ENCODE measurements around the gene RPTOR. TPM values are rescaled to one million over a fixed set of nuclear protein-coding genes. Genes with fewer than 3 reads are reported as not detected.

RPTOR gene
- total and polyA plus RNA-seq, 2 donors (not counting 1 experiment from before 2014, with no cell fraction given) = 6.7 to 22.8 TPM

GRCh38 chr17:80892019-80892855 lies 347.6 kb downstream of the RPTOR start:
- Histone ChIP-seq H3K27ac (ENCODE audit: insufficient read depth, low read length) (peak overlapping the region; percentile 91), H3K9ac (ENCODE audit: insufficient read depth, low read length) (peak overlapping the region; percentile 53), H4K20me1 (ENCODE audit: control insufficient read depth, extremely low read depth, insufficient read depth, low read length) (no peaks in the 10 kb centered on the region), H2AFZ (ENCODE audit: low read length) (no peak overlapping the region), H3K4me2 (ENCODE audit: extremely low read depth, insufficient read depth, low read length) (peak overlapping the region; percentile 82), H3K4me1 (ENCODE audit: control insufficient read depth, extremely low read depth, insufficient read depth, low read length) (peaks cover 23% of the 10 kb centered on the region), H3K79me2 (ENCODE audit: control insufficient read depth, insufficient read depth, low read length) (no peaks in the 10 kb centered on the region), H3K36me3 (ENCODE audit: control insufficient read depth, insufficient read depth, low read length) (peaks cover 16% of the 10 kb centered on the region), H3K9me3 (ENCODE audit: control insufficient read depth, insufficient read depth, low read depth, low read length) (no peaks in the 10 kb centered on the region), H3K4me3 (replicated peaks in 1 of 4; ENCODE audit: control extremely low read depth in 1 of 4, insufficient read depth in 1 of 4, low read depth in 3 of 4, low read length in 4 of 4) (peak overlapping the region in 2 of 4 experiments; percentile 22 to 33), H3K27me3 (ENCODE audit: control insufficient read depth, insufficient read depth, low read length) (no peaks in the 10 kb centered on the region)
- peak; percentile 97 to 99 for DNase-seq (ENCODE audit: low read depth in 2 of 2)
- no peak for TF ChIP-seq EZH2 (IDR thresholded peaks at IDR 0.05; ENCODE audit: low read length, missing control alignments)
- TF ChIP-seq, protein P1, sequence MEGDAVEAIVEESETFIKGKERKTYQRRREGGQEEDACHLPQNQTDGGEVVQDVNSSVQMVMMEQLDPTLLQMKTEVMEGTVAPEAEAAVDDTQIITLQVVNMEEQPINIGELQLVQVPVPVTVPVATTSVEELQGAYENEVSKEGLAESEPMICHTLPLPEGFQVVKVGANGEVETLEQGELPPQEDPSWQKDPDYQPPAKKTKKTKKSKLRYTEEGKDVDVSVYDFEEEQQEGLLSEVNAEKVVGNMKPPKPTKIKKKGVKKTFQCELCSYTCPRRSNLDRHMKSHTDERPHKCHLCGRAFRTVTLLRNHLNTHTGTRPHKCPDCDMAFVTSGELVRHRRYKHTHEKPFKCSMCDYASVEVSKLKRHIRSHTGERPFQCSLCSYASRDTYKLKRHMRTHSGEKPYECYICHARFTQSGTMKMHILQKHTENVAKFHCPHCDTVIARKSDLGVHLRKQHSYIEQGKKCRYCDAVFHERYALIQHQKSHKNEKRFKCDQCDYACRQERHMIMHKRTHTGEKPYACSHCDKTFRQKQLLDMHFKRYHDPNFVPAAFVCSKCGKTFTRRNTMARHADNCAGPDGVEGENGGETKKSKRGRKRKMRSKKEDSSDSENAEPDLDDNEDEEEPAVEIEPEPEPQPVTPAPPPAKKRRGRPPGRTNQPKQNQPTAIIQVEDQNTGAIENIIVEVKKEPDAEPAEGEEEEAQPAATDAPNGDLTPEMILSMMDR (conservative IDR thresholded peaks at IDR 0.05 in 1 of 2, IDR thresholded peaks at IDR 0.05 in 1 of 2; ENCODE audit: low read depth in 1 of 2, low read length in 2 of 2) = no peak

DNA sequence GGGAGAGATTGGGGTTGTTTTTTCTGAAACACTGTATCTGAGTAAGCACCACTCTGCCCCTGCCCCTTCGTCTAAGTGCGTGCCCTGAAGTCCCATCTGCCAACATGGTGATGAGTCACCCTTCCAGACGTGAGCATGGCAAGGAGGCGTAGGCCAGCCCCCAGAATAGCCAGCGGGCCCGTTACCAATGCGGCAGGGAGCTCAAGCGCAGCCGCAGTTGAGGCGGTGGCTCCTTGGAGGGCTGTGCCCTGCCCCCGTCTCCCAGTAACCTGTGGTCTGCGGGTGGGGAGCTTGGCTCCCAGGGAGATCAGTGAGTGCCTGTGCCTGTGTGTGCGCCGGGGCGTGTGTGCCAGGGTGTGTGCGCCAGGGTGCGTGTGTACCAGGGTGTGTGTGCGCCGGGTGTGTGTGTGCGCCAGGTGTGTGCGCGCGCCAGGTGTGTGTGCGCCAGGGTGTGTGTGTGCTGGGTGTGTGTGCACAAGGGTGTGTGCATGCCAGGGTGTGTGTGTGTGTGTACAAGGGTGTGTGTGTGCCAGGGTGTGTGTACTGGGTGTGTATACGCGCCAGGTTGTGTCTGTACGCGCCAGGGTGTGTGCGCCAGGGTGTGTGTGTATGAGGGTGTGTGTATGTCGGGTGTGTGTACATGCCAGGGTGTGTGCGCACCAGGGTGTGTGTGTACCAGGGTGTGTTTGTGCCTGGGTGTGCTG lies 348.4 kb downstream of the RPTOR start:
- Histone ChIP-seq H2AFZ (ENCODE audit: low read length) (no peak overlapping the region), H3K79me2 (ENCODE audit: control insufficient read depth, insufficient read depth, low read length) (no peaks in the 10 kb centered on the region), H3K27ac (ENCODE audit: insufficient read depth, low read length) (peak overlapping the region; percentile 91), H3K9me3 (ENCODE audit: control insufficient read depth, insufficient read depth, low read depth, low read length) (no peaks in the 10 kb centered on the region), H3K27me3 (ENCODE audit: control insufficient read depth, insufficient read depth, low read length) (no peaks in the 10 kb centered on the region), H3K36me3 (ENCODE audit: control insufficient read depth, insufficient read depth, low read length) (peaks cover 16% of the 10 kb centered on the region), H3K9ac (ENCODE audit: insufficient read depth, low read length) (no peak overlapping the region), H3K4me2 (ENCODE audit: extremely low read depth, insufficient read depth, low read length) (no peak overlapping the region), H3K4me1 (ENCODE audit: control insufficient read depth, extremely low read depth, insufficient read depth, low read length) (peaks cover 23% of the 10 kb centered on the region), H3K4me3 (replicated peaks in 1 of 4; ENCODE audit: control extremely low read depth in 1 of 4, insufficient read depth in 1 of 4, low read depth in 3 of 4, low read length in 4 of 4) (no peak overlapping the region), H4K20me1 (ENCODE audit: control insufficient read depth, extremely low read depth, insufficient read depth, low read length) (no peaks in the 10 kb centered on the region)
- no peak for TF ChIP-seq EZH2 (IDR thresholded peaks at IDR 0.05; ENCODE audit: low read length, missing control alignments)
- DNase-seq (ENCODE audit: low read depth in 2 of 2) = peak; percentile 76 to 95

DNA sequence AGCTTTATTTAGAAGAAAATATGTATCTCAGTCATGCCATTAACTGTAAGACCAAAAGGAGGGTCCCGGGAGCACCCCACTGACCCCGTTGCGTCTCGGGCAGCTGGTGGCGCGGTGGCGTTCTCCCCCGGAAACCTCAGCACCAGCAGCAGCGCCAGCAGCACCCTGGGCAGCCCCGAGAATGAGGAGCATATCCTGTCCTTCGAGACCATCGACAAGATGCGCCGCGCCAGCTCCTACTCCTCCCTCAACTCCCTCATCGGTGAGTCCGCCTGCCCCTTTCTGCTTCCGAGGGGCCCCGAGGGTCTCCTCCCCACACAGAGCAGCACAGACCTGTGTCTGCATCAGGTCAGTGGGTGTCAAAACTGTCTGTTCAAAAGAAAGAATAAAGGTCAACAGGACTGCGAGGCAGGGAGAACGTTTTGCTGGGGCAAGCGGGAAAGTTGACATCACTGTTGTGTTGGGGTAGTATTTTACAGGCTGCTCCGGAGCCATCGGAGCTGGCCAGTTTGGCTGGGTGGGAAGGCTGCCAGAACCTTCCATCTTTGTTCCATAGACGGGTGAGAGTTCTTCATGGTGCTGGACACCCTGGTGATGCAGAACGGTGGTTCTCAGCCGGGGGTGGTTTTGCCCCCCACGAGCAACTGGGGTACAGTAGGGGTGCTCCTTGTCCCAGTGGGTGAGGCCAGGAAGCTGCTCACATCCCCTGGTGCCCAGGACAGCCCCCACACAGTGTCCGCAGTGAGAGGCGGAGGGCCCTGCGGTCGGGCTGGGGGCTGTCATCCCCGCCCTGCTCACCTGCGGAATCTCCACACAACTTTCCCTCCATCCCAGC lies 349.2 kb downstream of the RPTOR start:
- Histone ChIP-seq H3K9me3 (ENCODE audit: control insufficient read depth, insufficient read depth, low read depth, low read length) (no peaks in the 10 kb centered on the region), H3K4me2 (ENCODE audit: extremely low read depth, insufficient read depth, low read length) (no peak overlapping the region), H3K27me3 (ENCODE audit: control insufficient read depth, insufficient read depth, low read length) (no peaks in the 10 kb centered on the region), H3K27ac (ENCODE audit: insufficient read depth, low read length) (no peak overlapping the region), H3K9ac (ENCODE audit: insufficient read depth, low read length) (no peak overlapping the region), H3K36me3 (ENCODE audit: control insufficient read depth, insufficient read depth, low read length) (peaks cover 17% of the 10 kb centered on the region), H2AFZ (ENCODE audit: low read length) (no peak overlapping the region), H3K4me1 (ENCODE audit: control insufficient read depth, extremely low read depth, insufficient read depth, low read length) (peaks cover 23% of the 10 kb centered on the region), H4K20me1 (ENCODE audit: control insufficient read depth, extremely low read depth, insufficient read depth, low read length) (no peaks in the 10 kb centered on the region), H3K4me3 (replicated peaks in 1 of 4; ENCODE audit: control extremely low read depth in 1 of 4, insufficient read depth in 1 of 4, low read depth in 3 of 4, low read length in 4 of 4) (no peak overlapping the region), H3K79me2 (ENCODE audit: control insufficient read depth, insufficient read depth, low read length) (no peaks in the 10 kb centered on the region)
- DNase-seq (ENCODE audit: low read depth in 2 of 2) = no peak
- no peak for TF ChIP-seq EZH2 (IDR thresholded peaks at IDR 0.05; ENCODE audit: low read length, missing control alignments)
- TF ChIP-seq, protein P1 (conservative IDR thresholded peaks at IDR 0.05 in 1 of 2, IDR thresholded peaks at IDR 0.05 in 1 of 2; ENCODE audit: low read depth in 1 of 2, low read length in 2 of 2) = no peak
